ENCODE results near the gene CPED1.
"Not testable (repeated sequence)": the region's sequence is repeated elsewhere in the genome, so short reads cannot be mapped to it uniquely, and the experiment has no call there.

DNA sequence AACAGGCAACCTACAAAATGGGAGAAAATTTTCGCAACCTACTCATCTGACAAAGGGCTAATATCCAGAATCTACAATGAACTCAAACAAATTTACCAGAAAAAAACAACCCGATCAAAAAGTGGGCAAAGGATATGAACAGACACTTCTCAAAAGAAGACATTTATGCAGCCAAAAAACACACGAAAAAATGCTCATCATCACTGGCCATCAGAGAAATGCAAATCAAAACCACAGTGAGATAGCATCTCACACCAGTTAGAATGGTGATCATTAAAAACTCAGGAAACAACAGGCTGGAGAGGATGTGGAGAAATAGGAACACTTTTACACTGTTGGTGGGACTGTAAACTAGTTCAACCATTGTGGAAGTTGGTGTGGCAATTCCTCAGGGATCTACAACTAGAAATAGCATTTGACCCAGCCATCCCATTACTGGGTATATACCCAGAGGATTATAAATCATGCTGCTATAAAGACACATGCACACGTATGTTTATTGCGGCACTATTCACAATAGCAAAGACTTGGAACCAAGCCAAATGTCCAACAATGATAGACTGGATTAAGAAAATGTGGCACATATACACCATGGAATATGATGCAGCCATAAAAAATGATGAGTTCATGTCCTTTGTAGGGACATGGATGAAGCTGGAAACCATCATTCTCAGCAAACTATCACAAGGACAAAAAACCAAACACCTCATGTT is 264.2 kb downstream of the CPED1 start:
- TF ChIP-seq, protein P1, sequence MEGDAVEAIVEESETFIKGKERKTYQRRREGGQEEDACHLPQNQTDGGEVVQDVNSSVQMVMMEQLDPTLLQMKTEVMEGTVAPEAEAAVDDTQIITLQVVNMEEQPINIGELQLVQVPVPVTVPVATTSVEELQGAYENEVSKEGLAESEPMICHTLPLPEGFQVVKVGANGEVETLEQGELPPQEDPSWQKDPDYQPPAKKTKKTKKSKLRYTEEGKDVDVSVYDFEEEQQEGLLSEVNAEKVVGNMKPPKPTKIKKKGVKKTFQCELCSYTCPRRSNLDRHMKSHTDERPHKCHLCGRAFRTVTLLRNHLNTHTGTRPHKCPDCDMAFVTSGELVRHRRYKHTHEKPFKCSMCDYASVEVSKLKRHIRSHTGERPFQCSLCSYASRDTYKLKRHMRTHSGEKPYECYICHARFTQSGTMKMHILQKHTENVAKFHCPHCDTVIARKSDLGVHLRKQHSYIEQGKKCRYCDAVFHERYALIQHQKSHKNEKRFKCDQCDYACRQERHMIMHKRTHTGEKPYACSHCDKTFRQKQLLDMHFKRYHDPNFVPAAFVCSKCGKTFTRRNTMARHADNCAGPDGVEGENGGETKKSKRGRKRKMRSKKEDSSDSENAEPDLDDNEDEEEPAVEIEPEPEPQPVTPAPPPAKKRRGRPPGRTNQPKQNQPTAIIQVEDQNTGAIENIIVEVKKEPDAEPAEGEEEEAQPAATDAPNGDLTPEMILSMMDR (IDR thresholded peaks at IDR 0.05): not testable (repeated sequence)
- not testable (repeated sequence) for TF ChIP-seq ZFX (IDR thresholded peaks at IDR 0.05; ENCODE audit: borderline replicate concordance)

All from 22Rv1 (cell line).